HG03575 (cell line): ENCODE data around the gene ANTKMT.
"Not testable (repeated sequence)": the region's sequence is repeated elsewhere in the genome, so short reads cannot be mapped to it uniquely, and the experiment has no call there.

Source experiments
- ATAC-seq: cut with Tn5 transposase; IDR thresholded peaks from one replicate; pipeline ENCODE4 v1.9.1; 2021; ENCODE audit not compliant: unreplicated experiment, insufficient number of reproducible peaks, low FRiP score; ENCODE audit errors: extremely low read depth

Gene ANTKMT

DNA sequence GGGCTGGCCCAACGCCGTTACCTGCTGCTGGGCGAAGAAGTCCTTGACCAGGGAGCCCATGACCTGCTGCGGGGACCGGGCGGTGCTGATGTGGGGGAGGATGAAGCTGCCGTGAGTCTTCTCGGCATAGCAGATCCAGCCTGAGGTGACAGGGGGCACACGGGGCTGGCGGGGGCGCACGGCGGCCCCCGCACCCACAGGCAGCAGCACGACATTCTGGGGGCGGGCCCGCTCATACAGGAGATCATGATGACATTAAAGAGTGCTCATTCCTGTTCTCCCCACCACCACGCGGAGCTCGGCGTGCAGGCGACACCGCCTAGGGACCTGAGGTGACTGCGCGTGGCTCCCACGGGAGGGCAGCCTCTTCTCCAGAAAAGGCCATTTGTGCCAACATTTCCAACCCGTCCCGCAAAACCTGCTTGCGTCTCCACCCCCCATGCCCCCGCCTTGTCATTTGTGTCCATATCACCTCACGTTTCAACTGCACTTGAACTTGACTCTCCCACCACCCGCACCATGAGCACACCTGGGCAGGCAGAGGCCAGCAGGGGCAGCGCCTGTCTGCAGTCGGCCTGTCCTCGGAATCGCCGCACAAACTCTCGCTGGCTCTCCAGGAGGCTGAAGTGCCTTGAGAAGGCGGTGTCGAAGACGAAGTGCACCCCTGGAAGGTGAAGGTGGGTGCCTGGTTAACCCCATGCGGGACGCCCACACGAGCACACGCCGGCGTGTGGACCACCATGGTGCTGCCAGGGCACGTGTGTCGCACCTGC, 13.4 kb downstream of the ANTKMT start:
- no peak for ATAC-seq

DNA sequence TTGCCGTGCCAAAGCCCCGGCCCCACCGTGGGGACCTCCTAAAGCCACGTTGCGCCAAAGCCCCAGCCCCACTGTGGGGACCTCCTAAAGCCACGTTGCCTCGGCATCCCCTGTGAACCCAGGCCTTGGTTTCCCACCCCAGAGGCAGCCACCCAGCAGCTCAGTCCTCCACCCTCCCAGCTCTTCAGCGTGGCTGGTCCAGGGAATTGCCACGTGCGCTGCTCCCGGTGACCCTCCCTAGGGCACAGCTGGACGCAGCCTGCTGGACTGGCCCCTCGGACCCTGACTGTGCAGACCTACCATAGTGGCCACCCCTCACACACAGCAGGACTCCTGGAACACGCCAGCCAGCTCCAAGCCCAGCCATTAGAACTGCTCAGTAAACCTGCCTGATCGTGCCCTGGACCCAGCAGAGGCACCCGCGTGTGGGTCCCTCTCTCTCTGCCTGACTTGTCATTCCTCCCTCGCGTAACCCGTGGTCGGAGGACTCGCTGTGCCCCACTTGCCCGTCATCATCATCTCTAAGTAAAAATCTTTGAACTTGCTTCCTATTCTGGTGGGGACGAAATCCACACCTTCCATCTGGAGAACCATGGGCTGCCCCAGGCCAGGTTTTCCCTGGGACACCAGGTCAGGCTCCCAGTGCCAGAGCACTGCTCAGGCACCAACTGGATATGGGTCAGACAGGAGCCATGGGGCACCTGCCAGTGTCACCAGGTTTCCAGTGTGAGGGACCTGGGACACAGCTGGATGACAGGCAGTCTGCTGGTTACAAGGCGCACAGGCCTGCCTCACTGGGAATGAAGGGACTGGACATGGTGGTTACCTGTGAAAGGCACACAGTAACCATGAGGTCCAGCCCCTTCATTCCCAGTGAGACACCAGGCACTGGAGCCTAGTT, 14.3 kb downstream of the ANTKMT start:
- no peak for ATAC-seq

DNA sequence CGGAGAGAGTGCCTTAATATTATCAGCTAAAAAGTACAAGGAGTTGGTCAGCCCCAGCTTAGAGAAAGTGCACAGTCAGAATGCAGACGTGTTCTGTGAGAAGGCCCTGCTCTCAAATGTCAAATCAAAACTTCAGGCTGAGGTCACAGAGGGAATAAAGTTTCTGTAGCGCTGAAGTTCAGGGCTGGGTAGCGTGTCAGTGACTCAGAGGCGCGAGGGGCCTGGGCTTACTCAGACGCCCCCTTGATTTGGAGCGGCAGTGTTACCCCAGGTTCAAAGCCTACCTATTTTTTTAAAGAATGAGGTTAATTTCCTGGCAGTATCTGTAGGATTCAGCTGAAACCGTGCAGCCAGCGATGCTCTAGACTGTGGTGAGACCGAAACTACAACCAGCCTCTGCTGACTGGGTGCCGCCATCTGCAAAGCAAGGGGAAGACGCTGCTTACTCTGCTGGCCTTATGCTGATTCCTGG, 15.1 kb downstream of the ANTKMT start:
- ATAC-seq = no peak

DNA sequence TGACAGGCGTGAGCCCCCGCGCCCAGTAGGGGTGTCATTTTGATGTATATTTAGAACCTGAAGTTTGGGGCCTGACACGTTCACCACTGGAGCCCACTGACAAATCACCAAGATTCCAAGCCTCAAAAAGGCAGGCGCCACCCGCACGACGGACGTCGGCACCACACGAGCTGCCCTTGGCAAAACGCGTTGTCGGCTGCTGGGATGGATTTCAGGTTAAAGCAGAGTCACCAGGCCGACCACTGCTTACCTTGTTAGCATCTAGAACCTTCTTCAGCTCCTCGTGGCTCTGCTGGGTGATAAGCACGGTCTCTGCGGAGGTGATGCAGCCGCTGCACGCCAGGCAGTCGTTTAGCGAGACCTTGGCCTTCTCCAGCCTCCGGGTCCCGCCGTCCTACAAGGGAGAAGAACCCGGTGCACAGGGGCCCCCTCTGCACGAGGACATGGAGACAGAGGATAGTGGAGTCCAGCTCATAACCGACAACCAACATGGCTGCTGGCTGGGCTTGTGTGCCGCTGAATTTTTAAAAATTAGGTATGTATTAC, 16.1 kb downstream of the ANTKMT start:
- ATAC-seq = no peak

DNA sequence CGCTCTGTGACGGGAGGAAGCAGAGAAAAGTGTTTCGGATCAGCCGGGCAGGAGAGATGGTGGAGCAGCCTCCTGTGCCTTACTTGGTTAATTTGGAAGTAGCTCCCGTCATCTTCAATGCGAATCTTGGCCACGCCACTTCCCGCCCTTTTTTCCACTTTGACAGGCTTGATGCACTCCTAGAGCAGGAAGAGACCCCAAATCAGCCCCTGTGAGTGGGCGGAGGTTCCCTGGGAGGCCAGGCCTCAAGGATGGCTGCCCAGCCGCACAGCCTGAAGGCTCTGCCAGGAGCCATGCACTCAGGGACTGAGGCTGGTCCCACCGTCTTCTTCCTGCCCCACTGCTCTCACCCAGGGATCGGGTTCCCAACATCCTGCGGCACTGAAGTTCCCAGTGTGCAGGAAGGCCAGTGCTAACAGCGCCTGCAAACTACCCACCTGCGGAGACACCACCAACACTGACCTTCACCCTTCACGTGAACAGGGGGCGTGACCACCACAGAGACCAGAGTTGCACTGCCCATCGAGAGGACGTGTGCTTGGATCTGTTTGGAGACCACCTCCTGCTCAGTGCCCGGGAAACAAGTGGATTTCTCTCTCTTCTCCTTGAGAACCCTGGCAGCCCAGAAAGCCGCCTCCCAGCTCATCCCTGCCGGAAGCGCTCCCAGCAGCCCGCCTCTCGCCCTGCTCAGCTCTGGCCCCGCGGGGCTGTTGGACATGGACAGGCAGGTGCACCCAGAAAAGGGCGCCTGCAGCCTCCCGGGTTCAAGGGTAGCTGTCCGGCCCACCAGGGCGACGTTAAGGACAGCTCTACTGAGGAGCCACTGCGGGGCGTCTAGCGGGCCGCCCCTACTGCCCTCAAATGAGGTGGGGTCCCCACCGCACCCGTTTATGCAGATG, 18.9 kb downstream of the ANTKMT start:
- no peak for ATAC-seq

DNA sequence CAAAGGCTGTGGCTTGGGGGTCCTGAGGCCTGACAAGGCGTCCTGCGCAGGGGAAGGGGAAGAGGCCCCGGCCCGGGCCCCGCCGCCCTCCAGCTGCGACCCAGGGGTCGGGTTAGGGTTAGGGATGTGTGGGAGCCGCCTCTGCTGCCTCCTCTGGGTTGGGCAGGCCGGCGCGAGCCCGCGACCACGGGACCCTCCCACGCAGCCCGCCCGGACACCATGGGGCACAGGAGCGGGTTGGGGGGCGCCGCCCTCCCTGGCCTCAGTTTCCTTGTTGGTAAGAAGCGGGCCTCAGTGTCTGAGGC, 19.5 kb downstream of the ANTKMT start:
- ATAC-seq = no peak

DNA sequence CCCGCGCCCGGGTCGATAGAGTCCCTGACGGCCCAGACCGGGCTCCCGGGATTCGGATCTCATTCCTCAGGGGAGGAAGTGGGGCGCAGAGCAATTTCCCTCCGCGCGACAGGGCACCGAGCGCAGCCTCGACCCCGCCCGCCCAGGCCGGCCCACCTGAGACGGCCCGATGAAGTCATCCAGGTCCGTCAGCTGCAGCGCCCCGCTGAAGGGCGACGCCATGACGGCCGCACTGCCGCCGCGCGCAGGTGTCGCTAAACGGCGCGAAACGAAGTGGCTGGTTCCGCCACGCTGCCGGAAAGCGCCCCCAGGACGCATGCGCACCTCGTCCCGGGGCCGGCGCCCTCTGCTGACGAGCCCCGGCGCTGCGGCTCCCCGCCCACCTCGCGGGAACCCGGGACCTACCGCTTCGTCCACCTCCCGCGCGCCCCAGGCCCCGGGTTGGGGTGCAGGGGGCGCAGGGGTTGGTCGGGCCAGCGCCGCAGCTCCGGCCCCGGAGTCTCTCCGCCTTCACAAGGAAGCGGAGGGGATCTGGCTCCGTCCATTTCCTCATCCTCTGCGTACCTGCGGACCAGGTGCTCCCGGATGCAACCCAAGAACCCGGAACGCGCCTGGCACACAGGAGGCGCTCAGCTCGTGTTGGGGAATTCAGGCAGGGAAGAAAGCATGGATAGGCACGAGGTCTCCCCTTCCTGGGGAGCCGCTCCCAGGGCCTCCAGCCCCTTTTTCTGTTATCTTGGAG, 20.0 kb downstream of the ANTKMT start, which contains the start of gene CIAO3:
Gene CIAO3 (minus strand): TSS at position 234 of the 742 bp plus-strand sequence. CDS start 12 bp downstream, at position 222.
- ATAC-seq = no peak

DNA sequence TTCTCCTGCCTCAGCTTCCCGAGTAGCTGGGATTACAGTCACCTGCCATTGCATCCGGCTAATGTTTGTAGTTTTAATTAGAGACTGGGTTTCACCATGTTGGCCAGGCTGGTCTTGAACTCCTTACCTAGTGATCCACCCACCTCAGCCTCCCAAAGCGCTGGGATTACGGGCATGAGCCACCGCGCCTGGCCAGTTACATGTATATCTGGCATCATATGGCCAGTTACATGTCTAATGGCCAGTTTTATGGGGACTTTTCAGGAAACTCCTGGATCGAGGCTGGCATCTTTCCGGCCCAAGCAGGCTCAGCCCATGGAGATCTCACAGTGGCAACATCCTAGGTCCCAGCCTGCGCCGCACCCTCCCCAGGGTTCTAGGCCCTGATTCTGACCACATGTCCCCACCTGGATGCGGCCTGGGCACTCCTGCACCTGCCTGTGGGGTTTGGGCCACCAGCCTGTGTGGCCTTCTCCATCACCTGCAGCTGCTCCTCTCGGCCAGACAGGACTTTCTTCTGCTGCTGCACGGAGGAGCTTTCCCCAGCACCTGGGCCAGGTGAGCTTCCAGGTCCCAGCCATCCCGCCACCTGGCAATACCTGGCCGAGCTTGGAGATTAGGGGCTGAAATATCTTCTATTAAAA, 21.2 kb downstream of the ANTKMT start:
- no peak for ATAC-seq

DNA sequence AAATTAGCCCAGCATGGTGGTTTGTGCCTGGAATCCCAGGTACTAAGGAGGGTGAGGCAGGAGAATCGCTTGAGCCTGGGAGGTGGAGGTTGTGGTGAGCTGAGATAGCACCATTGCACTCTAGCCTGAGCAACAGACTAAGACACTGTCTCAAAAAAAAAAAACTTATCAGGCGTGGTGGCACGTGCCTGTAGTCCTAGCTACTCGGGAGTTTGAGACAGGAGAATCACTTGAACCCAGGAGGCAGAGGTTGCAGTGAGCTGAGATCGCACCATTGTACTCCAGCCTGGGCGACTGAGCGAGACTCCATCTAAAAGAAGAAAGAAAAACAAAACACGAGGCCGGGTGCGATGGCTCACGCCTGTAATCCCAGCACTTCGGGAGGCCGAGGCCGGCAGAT, 21.9 kb downstream of the ANTKMT start:
- ATAC-seq = not testable (repeated sequence)

DNA sequence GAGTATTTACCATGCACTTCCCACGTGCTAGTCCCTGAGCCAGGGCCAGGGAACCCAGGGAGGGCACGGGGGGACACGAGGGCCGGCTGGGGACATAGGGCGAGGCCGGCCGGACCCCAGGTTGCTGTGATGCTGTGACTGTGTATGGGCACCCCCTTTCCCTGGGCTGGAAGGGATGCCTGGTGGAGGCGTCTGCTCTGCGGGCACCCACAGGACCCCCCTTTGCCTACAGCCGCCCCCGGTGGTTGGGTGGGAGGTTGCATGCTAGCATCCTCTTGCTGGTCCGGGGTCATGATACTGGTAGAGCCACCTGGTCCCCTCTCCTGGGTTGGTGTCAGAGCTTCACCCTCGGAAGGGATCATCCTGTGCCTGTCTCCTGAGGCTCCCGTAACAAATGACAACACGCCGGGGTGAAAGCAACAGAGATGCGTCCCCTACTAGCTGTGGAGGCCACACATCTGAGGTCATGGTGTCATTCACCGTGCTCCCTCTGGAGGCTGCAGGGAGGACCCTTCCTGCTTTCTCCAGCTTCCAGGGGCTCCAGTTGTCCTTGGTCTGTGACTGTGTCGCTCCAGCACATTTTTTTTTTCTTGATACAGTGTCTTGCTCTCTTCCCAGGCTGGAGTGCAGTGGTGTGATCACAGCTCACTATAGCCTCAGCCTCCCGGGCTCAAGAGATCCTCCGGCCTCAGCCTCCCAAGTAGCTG, 23.0 kb downstream of the ANTKMT start:
- no peak for ATAC-seq

DNA sequence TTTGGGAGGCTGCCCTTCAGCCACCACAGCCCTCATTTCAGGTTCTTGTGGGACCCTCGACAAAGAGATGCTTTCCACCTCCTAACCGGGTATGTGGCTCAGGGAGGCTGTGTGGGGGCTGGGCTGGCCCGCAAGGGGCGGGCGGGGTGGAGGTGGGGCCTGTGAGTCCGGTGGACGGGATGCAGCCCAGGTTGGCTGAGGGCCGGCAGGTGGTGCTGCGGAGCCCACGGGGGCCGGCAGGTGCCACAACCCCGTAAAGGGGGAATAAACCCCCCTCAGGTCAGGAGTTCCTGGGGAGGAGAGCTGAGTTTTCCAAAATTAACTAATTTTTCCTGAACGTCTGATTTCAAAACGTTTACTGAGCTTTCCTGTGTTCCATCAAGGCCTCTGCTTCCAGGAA, 24.8 kb downstream of the ANTKMT start:
- no peak for ATAC-seq

DNA sequence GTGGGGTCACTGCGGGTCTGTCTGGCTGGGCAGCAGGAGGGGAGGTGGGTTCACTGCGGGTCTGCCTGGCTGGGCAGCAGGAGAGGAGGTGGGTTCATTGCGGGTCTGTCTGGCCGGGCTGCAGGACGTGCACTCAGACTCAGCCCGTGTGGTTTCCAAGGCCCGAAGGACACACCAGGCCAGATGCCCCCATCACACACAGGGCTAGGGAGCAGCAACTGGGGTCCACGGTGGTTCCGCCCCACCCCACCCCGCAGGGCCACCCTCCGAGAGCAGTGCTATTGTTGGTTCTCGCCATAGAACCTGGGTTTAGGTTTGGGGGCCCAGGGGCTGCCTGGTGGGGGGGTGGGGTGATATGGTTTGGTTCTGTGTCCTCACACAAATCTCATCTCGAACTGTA, 25.7 kb downstream of the ANTKMT start:
- no peak for ATAC-seq

DNA sequence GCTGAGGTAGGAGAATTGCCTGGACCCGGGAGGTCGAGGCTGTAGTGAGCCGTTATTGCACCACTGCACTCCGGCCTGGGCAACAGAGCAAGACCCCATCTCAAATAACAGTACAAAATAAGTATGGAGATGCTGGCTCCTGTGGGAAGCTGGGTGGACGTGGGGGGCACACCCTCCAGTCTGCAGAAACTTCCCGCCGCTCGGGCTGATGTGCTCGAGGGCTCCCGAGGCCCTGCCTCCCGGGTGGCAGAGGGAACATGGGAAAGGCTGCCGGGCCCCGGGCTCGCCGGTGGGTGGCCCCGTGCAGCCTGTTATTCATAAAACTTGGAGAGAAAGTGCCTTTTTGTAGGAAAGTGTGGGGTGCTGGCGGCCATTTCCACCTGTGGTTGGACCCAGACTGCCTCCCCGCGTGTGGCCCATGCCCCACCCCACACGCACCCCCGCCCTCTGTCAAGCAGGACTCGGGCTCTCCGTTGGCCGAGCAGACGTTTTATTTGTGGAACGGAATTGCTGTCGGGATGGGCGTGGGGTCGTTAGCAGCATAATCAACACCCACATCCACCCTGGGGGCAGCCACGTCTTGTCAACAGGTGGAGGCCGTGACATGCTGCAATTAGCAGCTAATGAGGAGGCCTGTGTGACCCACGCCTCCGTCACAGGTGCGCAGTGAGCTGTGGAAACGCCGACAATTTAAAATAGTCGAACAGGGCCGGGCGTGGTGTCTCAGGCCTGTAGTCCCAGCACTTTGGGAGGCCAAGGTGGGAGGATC, 27.2 kb downstream of the ANTKMT start:
- no peak for ATAC-seq

DNA sequence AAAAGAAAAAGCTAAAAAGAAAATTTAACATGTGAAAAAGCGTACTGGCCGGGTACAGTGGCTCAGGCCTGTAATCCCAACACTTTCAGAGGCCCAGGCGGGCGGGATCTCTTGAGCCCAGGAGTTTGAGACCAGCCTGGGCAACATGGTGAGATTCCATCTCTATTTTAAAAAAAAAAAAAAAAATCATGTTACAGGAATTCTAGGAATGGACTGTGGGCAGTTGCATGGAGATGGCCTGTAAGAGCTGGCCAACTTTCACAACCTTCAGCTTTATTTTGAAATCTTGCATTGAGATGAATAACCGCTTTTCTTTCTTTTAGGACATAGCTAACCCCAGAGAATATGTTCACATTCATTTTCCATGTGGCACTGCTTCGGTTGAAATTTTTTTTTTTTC, 28.1 kb downstream of the ANTKMT start:
- ATAC-seq = no peak

DNA sequence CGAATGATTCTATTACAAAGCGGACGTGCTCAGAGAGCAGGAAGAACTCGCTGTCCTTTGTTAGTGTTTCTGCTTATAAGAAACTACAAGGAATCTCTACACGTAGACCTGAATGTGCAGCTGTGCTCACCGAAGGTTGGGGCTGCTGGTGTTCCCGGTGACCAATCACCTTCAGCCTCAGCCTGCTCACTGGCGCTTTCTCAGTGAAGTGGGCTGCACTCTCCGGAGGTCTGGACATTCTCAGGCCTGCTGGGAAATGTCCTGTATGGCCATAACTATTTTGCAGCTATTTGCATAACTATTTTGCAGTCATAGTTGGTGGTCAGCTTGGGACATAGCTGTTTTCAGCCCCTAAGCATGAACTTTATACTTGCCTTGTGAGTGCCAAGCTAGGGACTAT, 29.5 kb downstream of the ANTKMT start:
- no peak for ATAC-seq

DNA sequence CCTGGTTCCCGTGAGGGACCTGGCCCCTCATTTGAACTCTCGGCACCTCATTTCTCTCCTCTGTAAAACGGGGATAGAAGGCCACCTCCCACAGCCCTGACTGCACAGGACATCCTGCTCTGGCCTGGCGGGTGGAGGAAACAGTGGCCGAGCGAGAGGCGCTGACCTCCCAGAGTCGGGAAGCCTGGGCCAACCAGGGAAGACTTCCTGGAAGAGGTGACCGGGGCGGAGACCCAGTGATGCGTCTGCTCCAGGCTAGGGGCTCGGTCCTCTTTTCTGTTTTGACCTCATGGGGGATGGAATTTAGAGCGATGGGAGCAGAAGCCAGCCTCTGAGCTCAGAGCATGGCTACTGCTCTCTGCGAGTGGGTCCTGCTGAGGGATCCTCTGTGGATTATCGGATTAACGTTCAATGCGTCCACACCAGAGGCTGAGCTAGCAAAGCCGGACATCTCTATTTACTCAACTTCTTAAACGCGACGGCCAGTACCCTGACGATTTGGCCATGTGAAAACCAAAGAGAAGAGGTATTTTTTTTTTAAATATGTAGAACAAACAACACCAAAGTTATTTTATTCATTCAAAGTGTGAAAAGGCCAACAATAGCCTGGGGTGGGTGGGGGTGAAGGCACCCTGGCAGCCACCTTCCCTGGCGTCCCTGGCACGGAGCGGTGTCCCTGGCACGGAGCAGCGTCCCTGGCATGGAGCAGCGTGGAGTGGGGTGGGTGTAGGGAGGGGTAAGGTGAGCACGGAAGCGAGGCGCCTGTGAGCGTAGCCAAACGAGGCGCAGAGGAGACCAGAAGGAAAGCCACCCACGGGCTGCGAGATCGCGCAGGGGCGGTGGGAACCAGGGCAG, 30.4 kb downstream of the ANTKMT start:
- ATAC-seq = no peak
